Measurements from ENCODE around the gene NDUFS6. TPM values are rescaled to one million over a fixed set of nuclear protein-coding genes. Genes with fewer than 3 reads are reported as not detected.

The NDUFS6 gene
- total RNA-seq, 2 donors from 2014 or later = 12.5 to 41.9 TPM

DNA sequence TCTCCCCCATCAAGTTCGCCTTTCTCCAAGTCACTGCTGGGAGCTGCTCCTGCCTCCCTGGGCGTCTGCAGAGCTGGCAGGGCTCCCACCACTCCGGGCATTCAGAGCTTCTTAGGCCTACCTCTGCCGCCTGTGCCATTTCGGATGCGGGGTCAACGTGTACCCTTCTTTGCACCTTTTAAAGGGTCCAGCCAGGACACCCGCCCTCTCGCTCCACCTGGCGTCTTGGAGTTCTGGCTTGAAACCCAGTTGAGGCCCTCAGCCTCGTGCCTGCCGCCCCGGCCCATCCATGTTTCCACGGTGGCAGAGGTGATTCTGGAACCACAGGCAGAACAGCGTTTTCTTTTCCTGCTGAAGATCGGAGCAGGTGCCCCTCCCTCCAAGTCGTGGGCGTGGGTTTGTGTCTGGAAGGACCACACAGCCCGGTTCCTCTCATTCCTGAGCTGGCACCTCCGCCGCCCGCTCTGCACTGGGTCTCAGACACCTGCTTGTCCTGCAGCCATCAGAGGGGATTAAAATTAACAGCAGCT is 32.9 kb downstream of the NDUFS6 start:
- 74 to 85% methylated on average over 7 to 19 of the region's 22 CpGs for WGBS, 2 donors
- ATAC-seq = no peak
- TF ChIP-seq, protein P1, sequence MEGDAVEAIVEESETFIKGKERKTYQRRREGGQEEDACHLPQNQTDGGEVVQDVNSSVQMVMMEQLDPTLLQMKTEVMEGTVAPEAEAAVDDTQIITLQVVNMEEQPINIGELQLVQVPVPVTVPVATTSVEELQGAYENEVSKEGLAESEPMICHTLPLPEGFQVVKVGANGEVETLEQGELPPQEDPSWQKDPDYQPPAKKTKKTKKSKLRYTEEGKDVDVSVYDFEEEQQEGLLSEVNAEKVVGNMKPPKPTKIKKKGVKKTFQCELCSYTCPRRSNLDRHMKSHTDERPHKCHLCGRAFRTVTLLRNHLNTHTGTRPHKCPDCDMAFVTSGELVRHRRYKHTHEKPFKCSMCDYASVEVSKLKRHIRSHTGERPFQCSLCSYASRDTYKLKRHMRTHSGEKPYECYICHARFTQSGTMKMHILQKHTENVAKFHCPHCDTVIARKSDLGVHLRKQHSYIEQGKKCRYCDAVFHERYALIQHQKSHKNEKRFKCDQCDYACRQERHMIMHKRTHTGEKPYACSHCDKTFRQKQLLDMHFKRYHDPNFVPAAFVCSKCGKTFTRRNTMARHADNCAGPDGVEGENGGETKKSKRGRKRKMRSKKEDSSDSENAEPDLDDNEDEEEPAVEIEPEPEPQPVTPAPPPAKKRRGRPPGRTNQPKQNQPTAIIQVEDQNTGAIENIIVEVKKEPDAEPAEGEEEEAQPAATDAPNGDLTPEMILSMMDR (IDR thresholded peaks at IDR 0.05) = no peak
- TF ChIP-seq POLR2A (IDR thresholded peaks at IDR 0.05) = no peak
- Histone ChIP-seq H3K36me3 (replicated peaks in 1 of 2; ENCODE audit: insufficient read depth in 1 of 2, low read depth in 2 of 2) (no peaks in the 10 kb centered on the region), H3K27me3 (no peaks in the 10 kb centered on the region), H3K27ac (no peak overlapping the region), H3K4me1 (no peaks in the 10 kb centered on the region), H3K4me3 (no peak overlapping the region), H3K9me3 (no peaks in the 10 kb centered on the region)
- intact Hi-C loops (cut with DNase I) = no loop called here
- DNase-seq = no peak

DNA sequence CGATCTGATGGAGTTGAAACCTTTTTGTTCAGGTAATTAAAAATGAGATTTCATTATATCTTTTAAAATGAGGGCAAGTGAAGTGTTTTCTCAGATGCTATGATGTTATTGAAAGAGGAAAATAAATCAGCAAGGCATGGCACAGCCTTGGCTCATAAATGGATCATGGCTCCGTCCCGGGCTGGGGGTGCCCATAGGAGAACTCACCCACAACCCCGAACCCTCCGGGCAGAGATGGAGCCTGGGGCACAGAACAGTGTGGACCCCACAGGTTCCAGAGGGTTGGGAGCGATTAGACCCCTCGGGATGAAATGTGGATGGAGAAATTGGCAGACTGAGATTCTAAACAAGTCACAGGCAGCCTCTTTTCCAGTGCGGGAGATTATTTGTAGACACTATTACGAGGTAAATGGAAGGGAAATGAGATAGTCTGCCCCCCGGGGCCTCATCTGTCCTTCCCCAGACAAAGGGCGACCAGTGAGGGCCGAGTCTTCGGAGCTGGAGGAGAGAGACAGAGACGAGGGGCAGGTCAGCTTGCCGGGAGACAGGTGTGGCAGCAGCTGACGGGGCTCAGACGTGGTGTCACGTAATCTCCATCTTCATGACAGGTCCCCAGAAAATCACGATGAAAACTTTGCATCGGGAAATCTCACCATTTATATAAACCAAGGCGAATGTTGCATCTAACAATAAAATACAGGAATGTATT is 33.7 kb downstream of the NDUFS6 start:
- TF ChIP-seq, protein P1 (IDR thresholded peaks at IDR 0.05) = no peak
- TF ChIP-seq POLR2A (IDR thresholded peaks at IDR 0.05) = no peak
- DNase-seq = no peak
- Histone ChIP-seq H3K27ac (no peak overlapping the region), H3K36me3 (replicated peaks in 1 of 2; ENCODE audit: insufficient read depth in 1 of 2, low read depth in 2 of 2) (no peaks in the 10 kb centered on the region), H3K9me3 (no peaks in the 10 kb centered on the region), H3K27me3 (no peaks in the 10 kb centered on the region), H3K4me1 (no peaks in the 10 kb centered on the region), H3K4me3 (no peak overlapping the region)
- intact Hi-C loops (cut with DNase I) = no loop called here
- 57 to 58% methylated on average over 21 of the region's 21 CpGs for WGBS, 2 donors
- no peak for ATAC-seq

DNA sequence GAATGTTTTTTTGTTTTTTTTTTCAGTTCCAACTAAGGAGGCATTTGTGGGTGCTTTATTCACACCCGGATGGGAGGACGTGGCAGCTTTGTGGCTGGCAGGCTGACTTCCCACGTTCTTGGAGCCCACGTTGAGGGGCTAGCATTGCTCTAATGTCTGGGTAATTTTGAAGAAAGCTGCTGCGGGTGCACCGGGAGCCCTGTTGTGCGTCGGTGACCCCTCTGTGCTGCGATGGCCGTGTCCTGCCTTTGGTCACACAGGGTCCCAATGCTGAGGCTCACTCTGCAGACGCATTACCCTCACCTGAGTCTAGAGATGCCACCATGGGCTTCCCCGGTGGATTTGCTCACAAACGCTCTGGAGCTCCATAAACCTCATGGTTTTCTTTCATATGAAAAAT is 34.2 kb downstream of the NDUFS6 start:
- DNase-seq (no peak), ATAC-seq (no peak)
- TF ChIP-seq, protein P1 (IDR thresholded peaks at IDR 0.05) = no peak
- no peak for TF ChIP-seq POLR2A (IDR thresholded peaks at IDR 0.05)
- no peaks in the 10 kb centered on the region for H3K27me3 ChIP-seq
- intact Hi-C loops (cut with DNase I) = no loop called here
- no peak overlapping the region for H3K4me3 ChIP-seq
- H3K36me3 ChIP-seq (replicated peaks in 1 of 2; ENCODE audit: insufficient read depth in 1 of 2, low read depth in 2 of 2) = no peaks in the 10 kb centered on the region
- WGBS, 2 donors = 76 to 82% methylated on average over 13 of the region's 13 CpGs
- no peaks in the 10 kb centered on the region for H3K9me3 ChIP-seq
- H3K27ac ChIP-seq = no peak overlapping the region
- no peaks in the 10 kb centered on the region for H3K4me1 ChIP-seq

DNA sequence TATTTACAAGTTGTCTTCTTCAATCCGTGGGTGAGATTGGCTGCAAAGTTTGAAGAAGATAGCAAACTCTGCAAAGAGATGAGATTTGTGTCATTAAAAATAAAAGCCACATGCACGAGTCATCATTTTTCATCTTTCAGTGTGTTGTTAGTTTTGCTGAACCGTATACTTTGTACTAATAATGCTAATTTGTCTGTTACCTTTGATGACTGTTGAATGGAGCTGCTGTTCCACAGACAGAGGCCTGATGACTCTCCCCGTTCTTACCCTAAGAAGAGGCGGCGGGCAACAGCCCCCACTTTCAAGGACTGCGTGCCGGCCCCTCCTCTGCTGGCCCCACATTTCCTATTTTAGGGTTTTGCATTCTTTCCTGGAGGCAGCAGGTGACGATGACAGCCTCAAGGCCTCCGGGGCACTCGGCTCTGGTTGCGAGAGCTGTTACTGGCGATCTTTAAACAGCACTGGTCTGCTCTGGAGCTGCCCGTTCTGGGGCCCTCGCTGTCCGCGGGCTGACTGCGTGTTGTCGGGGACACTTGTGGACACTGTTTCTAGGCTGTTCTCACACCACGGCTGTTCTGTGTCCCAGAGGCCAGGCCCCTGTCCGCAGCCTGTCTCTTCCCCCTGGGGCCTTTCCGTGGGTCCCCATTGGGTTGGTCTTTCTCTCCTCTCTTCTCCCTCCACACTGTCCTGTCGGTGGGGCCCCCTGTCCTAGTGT is 35.1 kb downstream of the NDUFS6 start:
- intact Hi-C loops (cut with DNase I) = no loop called here
- no peak overlapping the region for H3K27ac ChIP-seq
- ATAC-seq = no peak
- 30 to 38% methylated on average over 21 to 23 of the region's 23 CpGs for WGBS, 2 donors
- TF ChIP-seq POLR2A (IDR thresholded peaks at IDR 0.05) = no peak
- TF ChIP-seq, protein P1 (IDR thresholded peaks at IDR 0.05) = no peak
- H3K27me3 ChIP-seq = no peaks in the 10 kb centered on the region
- H3K36me3 ChIP-seq (replicated peaks in 1 of 2; ENCODE audit: insufficient read depth in 1 of 2, low read depth in 2 of 2) = no peaks in the 10 kb centered on the region
- H3K4me3 ChIP-seq = no peak overlapping the region
- DNase-seq = no peak
- no peaks in the 10 kb centered on the region for H3K9me3 ChIP-seq
- no peaks in the 10 kb centered on the region for H3K4me1 ChIP-seq

All from body of pancreas (tissue), 4 donors.